Right lobe of liver (tissue), 6 donors: ENCODE results near the gene WDR48. TPM values are rescaled to one million over a fixed set of nuclear protein-coding genes. Genes with fewer than 3 reads are reported as not detected.

Source experiments
- ATAC-seq, 4 donors: fragments of 200-7000 bp; cut with Tn5 transposase; one replicate each; pipeline ENCODE4 v1.9.1; 2020; ENCODE audit warnings: mild to moderate bottlenecking in 4 of 4, moderate library complexity in 4 of 4
- DNase-seq, 3 donors: peaks; one replicate each; pipeline ENCODE4 v3.0.0-alpha.2; 2020
- H3K27ac ChIP-seq, 3 donors: fragments of 200-600 bp; one replicate each; pipeline ENCODE4 v1.8.0; 2022
- H3K27me3 ChIP-seq, 2 donors: fragments of 200-600 bp; one replicate each; pipeline ENCODE4 v1.8.0; 2022
- H3K36me3 ChIP-seq, 4 donors: fragments of 200-600 bp; sonication (generic) in 1 of 4; one replicate each; pipeline versions ENCODE4 v1.5.1 to v1.8.0; 2017 to 2022; ENCODE audit warnings: control low read depth in 1 of 4
- H3K4me1 ChIP-seq, 4 donors: fragments of 200-600 bp; sonication (generic) in 1 of 4; one replicate each; pipeline versions ENCODE4 v1.5.1 to v1.8.0; 2017 to 2022; ENCODE audit warnings: control low read depth in 1 of 4
- H3K4me3 ChIP-seq, 3 donors: fragments of 200-600 bp; one replicate each; pipeline ENCODE4 v1.8.0; 2022
- H3K9me3 ChIP-seq, 4 donors: fragments of 200-600 bp; sonication (generic) in 1 of 4; one replicate each; pipeline versions ENCODE4 v1.5.1 to v1.8.0; 2017 to 2022; ENCODE audit warnings: control low read depth in 1 of 4
- CTCF ChIP-seq, 4 donors: fragments of 200-600 bp in 3 of 4; fragments of 450-650 bp in 1 of 4; IDR thresholded peaks; one replicate each; pipeline versions ENCODE4 v1.5.1 to v1.8.0; 2016 to 2022; ENCODE audit warnings: antibody characterized with exemption in 4 of 4, mild to moderate bottlenecking in 2 of 4
- POLR2A ChIP-seq: fragments of 450-650 bp; IDR thresholded peaks from one replicate; pipeline ENCODE4 v1.6.1; 2017; ENCODE audit warnings: antibody characterized with exemption, mild to moderate bottlenecking
- WGBS: methylation state at CpG from one replicate; pipeline ENCODE4 v1.1.6; 2018; ENCODE audit warnings: low coverage, low lambda C conversion rate; ENCODE audit not compliant: insufficient coverage; ENCODE audit errors: missing lambda C conversion rate; 5-methylcytosine and 5-hydroxymethylcytosine counted together
- intact Hi-C, 2 donors: fragments of 100-400 bp; cut with DNase I; formaldehyde crosslinking; loops; one replicate each; pipeline versions ENCODE4 v1.11.2 to v1.14.1; 2022
- total RNA-seq, 6 experiments: library from RNA; depleted of rRNA in 2 of 6; stranded (reverse); fragments of >200 nt in 2 of 6; fragmentation: NEBNext Ultra II Directional in 3 of 6; extraction: Animal tissue kit (Norgen Biotek cat#: 25700) in 3 of 6; gene quantifications; one replicate each; pipeline versions ENCODE4 v1.1.0 to v1.2.4, GENCODE V29; 2016 to 2023
- donor health status: DM: no; HTN: yes; CAD: no.
- donor health status: DM: no; HTN: no; CAD: no.
- donor health status: DM: no; HTN: no; CAD: no.
- donor health status: DM: no; HTN: yes; CAD: no.
- donor health status: DM: no; HTN: yes; CAD: no.

WDR48 gene
- total RNA-seq, 6 experiments from 2014 or later: 11.3 to 21.9 (median 18.3) TPM

GRCh38 chr3:39028546-39028945 lies 23.3 kb upstream of the WDR48 start:
- ATAC-seq (no peak), DNase-seq (no peak)
- Histone ChIP-seq H3K9me3 (no peaks in the 10 kb centered on the region), H3K36me3 (no peaks in the 10 kb centered on the region), H3K4me3 (no peak overlapping the region), H3K4me1 (no peaks in the 10 kb centered on the region), H3K27ac (no peak overlapping the region), H3K27me3 (no peaks in the 10 kb centered on the region)
- WGBS: 80% methylated on average over 3 of the region's 3 CpGs
- intact Hi-C loops: no loop called here
- TF ChIP-seq POLR2A (no peak), CTCF (IDR thresholded peaks at IDR 0.05) (no peak)

GRCh38 chr3:39029556-39029955 lies 22.3 kb upstream of the WDR48 start:
- no peak overlapping the region for H3K27ac ChIP-seq
- H3K9me3 ChIP-seq: no peaks in the 10 kb centered on the region
- H3K4me1 ChIP-seq: no peaks in the 10 kb centered on the region
- intact Hi-C loops: no loop called here
- no peak for DNase-seq
- no peaks in the 10 kb centered on the region for H3K27me3 ChIP-seq
- WGBS: 29% methylated on average over 1 of the region's 1 CpG
- TF ChIP-seq POLR2A (no peak), CTCF (IDR thresholded peaks at IDR 0.05) (no peak)
- no peak for ATAC-seq
- no peaks in the 10 kb centered on the region for H3K36me3 ChIP-seq
- H3K4me3 ChIP-seq: no peak overlapping the region

GRCh38 chr3:39038165-39038564 lies 13.7 kb upstream of the WDR48 start:
- TF ChIP-seq POLR2A (no peak), CTCF (IDR thresholded peaks at IDR 0.05) (no peak)
- H3K4me3 ChIP-seq: no peak overlapping the region
- ATAC-seq (no peak), DNase-seq (no peak)
- intact Hi-C loops: no loop called here
- H3K27me3 ChIP-seq: no peaks in the 10 kb centered on the region
- H3K4me1 ChIP-seq: no peaks in the 10 kb centered on the region
- H3K27ac ChIP-seq: no peak overlapping the region
- H3K36me3 ChIP-seq: no peaks in the 10 kb centered on the region
- no peaks in the 10 kb centered on the region for H3K9me3 ChIP-seq

- DNase-seq (no peak), ATAC-seq (peak in 2 of 4 donors; percentile 13 to 21)
- H3K36me3 ChIP-seq: no peaks in the 10 kb centered on the region
- H3K27me3 ChIP-seq: no peaks in the 10 kb centered on the region
- no peak overlapping the region for H3K27ac ChIP-seq
- H3K4me3 ChIP-seq: no peak overlapping the region
- no peaks in the 10 kb centered on the region for H3K9me3 ChIP-seq
- TF ChIP-seq POLR2A: no peak
- TF ChIP-seq CTCF (IDR thresholded peaks at IDR 0.05): no peak
- H3K4me1 ChIP-seq: peaks cover 0 to 15% (median 6%) of the 10 kb centered on the region in 4 donors
- intact Hi-C loops: no loop called here
These were observed 1.8 kb upstream of the WDR48 start for GRCh38 chr3:39050029-39050428.

- intact Hi-C loops: no loop called here
- WGBS: 3% methylated on average over 11 of the region's 11 CpGs
- TF ChIP-seq POLR2A (no peak), CTCF (IDR thresholded peaks at IDR 0.05) (no peak)
These were observed 767 bp downstream of the WDR48 start for GRCh38 chr3:39052583-39052982.

More at GRCh38 chr3:39052583-39052982, 767 bp downstream of the WDR48 start:
- Histone ChIP-seq H3K27me3 (no peaks in the 10 kb centered on the region), H3K36me3 (no peaks in the 10 kb centered on the region), H3K4me3 (peak overlapping the region; percentile 79 to 96 (median 93)), H3K27ac (peak overlapping the region; percentile 87 to 99 (median 93)), H3K9me3 (no peaks in the 10 kb centered on the region), H3K4me1 (peaks cover 0 to 15% (median 6%) of the 10 kb centered on the region in 4 donors)
- DNase-seq (no peak), ATAC-seq (no peak)
